Adrenal gland (tissue), 5 donors: ENCODE measurements around the gene TSR2.

Source experiments
- POLR2A ChIP-seq, 2 donors: fragments of 450-650 bp; IDR thresholded peaks; one replicate each; pipeline ENCODE4 v1.6.1; 2017; ENCODE audit warnings: antibody characterized with exemption in 2 of 2, mild to moderate bottlenecking in 2 of 2, moderate library complexity in 1 of 2
- TF ChIP-seq, protein P1 (sequence below), 6 experiments: fragments of 450-650 bp in 4 of 6; fragments of 200-600 bp in 2 of 6; sonication (generic) in 1 of 6; IDR thresholded peaks; 1 replicate in 5 of 6; 2 replicates in 1 of 6; pipeline versions ENCODE4 v1.5.1 to v1.8.0; 2016 to 2021; ENCODE audit warnings: antibody characterized with exemption in 6 of 6, mild to moderate bottlenecking in 2 of 6, moderate library complexity in 1 of 6
- donor health status: DM: no; HTN: no; CAD: no.

DNA sequence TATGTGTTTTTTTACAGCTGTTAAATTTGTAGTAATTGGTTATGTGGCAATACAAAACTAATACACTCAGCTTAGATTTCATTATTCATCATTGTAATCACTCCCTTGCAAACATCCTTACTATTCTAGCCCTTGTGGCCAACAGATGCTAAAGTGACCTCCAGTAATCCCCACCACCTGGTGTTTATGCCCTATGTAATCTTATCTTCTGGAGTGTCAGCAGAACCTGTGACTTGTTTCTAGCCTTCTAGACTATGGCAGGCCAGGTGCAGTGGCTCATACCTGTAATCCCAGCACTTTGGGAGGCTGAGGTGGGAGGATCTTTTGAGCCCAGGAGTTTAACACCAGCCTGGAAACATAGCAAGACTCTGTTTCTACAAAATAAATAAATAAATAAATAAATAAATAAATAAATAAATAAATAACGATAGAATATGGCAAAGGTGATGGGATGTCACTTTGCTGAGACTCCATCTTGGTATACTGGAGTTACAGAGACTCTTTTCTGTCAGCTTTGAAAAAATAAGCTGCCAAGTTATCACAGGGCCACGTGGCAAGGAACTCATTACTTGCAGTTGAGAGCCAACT lies 12.3 kb upstream of the TSR2 start:
- TF ChIP-seq POLR2A (IDR thresholded peaks at IDR 0.05), result no peak
- TF ChIP-seq, protein P1, sequence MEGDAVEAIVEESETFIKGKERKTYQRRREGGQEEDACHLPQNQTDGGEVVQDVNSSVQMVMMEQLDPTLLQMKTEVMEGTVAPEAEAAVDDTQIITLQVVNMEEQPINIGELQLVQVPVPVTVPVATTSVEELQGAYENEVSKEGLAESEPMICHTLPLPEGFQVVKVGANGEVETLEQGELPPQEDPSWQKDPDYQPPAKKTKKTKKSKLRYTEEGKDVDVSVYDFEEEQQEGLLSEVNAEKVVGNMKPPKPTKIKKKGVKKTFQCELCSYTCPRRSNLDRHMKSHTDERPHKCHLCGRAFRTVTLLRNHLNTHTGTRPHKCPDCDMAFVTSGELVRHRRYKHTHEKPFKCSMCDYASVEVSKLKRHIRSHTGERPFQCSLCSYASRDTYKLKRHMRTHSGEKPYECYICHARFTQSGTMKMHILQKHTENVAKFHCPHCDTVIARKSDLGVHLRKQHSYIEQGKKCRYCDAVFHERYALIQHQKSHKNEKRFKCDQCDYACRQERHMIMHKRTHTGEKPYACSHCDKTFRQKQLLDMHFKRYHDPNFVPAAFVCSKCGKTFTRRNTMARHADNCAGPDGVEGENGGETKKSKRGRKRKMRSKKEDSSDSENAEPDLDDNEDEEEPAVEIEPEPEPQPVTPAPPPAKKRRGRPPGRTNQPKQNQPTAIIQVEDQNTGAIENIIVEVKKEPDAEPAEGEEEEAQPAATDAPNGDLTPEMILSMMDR (IDR thresholded peaks at IDR 0.05), result no peak
